Measurements from ENCODE around the gene SNAI3. TPM values are rescaled to one million over a fixed set of nuclear protein-coding genes. Genes with fewer than 3 reads are reported as not detected.

Gene SNAI3
- total and polyA plus RNA-seq, 2 of the 8 experiments (the other 6 are each of a cell fraction or from before 2014, with no cell fraction given), result 8.5 to 13.3 TPM

DNA sequence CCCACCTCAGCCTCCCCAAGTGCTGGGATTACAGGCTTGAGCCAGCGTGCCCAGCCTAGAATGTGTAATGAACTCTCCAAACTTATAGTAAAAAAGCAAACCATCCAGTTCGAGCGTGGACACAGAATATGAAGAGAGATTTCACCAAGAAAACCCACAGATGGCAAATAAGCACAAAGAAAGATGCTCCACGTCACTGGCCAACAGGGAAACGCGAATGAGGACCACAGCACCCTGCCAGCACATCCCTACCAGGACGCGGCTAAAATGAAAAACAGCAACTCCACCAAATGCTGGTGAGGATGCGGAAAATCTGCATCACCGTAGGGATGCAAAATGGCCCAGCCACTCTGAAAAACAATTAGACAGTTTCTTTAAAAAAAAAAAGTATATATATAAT, 24.8 kb downstream of the SNAI3 start:
- ChIA-PET CTCF (ENCODE audit: partially characterized antibody) (interaction anchor here (2.2 kb wide), 1 partner anchor 11 kb away, joined by 11 read pairs; no protein-coding TSS in a partner anchor), POLR2A (ENCODE audit: partially characterized antibody) (no interaction called here)
- Histone ChIP-seq H4K20me1 (replicated peaks in 1 of 2; ENCODE audit: control insufficient read depth in 1 of 2, insufficient read depth in 2 of 2, low read length in 2 of 2) (peaks cover 2 to 13% of the 10 kb centered on the region in 2 experiments), H2AFZ (ENCODE audit: low read length) (no peak overlapping the region), H4K91ac (replicated peaks; ENCODE audit: insufficient read length, low read length) (no peak overlapping the region), H3K14ac (ENCODE audit: insufficient read length) (no peak overlapping the region), H3K23me2 (ENCODE audit: low read depth, low read length) (peaks cover 7% of the 10 kb centered on the region; the same call in 1 of the 2 replicates), H3K9ac (replicated peaks in 1 of 4; ENCODE audit: extremely low read depth in 1 of 4, low read depth in 3 of 4, low read length in 3 of 4) (no peak overlapping the region), H2BK120ac (replicated peaks; ENCODE audit: low read depth, low read length) (no peak overlapping the region), H3K23ac (ENCODE audit: insufficient read length) (no peak overlapping the region), H2AK5ac (ENCODE audit: low read depth, low read length) (no peak overlapping the region), H3K18ac (ENCODE audit: extremely low read depth, low read length) (no peak overlapping the region), H4K5ac (ENCODE audit: insufficient read length, low read depth, low read length) (no peak overlapping the region), H2BK5ac (ENCODE audit: low read depth, low read length) (no peak overlapping the region), H3K4me2 (ENCODE audit: insufficient read depth in 1 of 2, low read depth in 2 of 2, low read length in 2 of 2) (peak overlapping the region; percentile 48 to 56; a peak in 3 of 4 replicates), H3K4ac (replicated peaks; ENCODE audit: insufficient read length, low read depth, low read length) (no peak overlapping the region), H3K79me2 (ENCODE audit: control insufficient read depth in 1 of 2, insufficient read depth in 2 of 2, low read length in 2 of 2) (peaks cover 0 to 41% of the 10 kb centered on the region in 2 experiments; a peak in 3 of 4 replicates), H3K27me3 (replicated peaks in 1 of 4; ENCODE audit: control insufficient read depth in 3 of 4, extremely low read depth in 1 of 4, insufficient read depth in 3 of 4, low read length in 3 of 4) (no peaks in the 10 kb centered on the region), H3K9me3 (ENCODE audit: insufficient read depth in 2 of 2, low read depth in 1 of 2, low read length in 1 of 2) (no peaks in the 10 kb centered on the region), H2BK20ac (ENCODE audit: low read length) (no peak overlapping the region), H2BK15ac (ENCODE audit: low read length) (no peak overlapping the region), H3K56ac (replicated peaks; ENCODE audit: insufficient read length, low read depth, low read length) (no peak overlapping the region), H3K79me1 (ENCODE audit: low read depth, low read length) (peaks cover 2% of the 10 kb centered on the region), H3K27ac (ENCODE audit: low read depth, low read length) (no peak overlapping the region), H3K36me3 (ENCODE audit: control insufficient read depth in 2 of 4, insufficient read depth in 4 of 4, low read length in 3 of 4) (peaks cover 0 to 5% (median 0%) of the 10 kb centered on the region in 4 experiments; a peak in 1 of 8 replicates), H3K4me3 (ENCODE audit: extremely low read depth in 1 of 4, insufficient read depth in 2 of 4, low read depth in 3 of 4, low read length in 4 of 4) (no peak overlapping the region; a peak in 1 of 8 replicates), H2BK12ac (ENCODE audit: low read depth, low read length) (no peak overlapping the region), H3K4me1 (replicated peaks in 1 of 4; ENCODE audit: control insufficient read depth in 3 of 4, insufficient read depth in 4 of 4, low read length in 3 of 4) (peaks cover 0 to 3% (median 0%) of the 10 kb centered on the region in 4 experiments; a peak in 2 of 7 replicates), H4K8ac (ENCODE audit: extremely low read depth, insufficient read depth, low read length) (no peak overlapping the region)
- no peak for DNase-seq (ENCODE audit: low read depth in 1 of 2, low spot score in 2 of 2)
- 83% methylated on average over 10 of the region's 10 CpGs; no CpG with 5 or more reads in 1 of the 2 experiments for WGBS, 2 experiments (ENCODE audit: extremely low coverage in 1 of 2, insufficient coverage in 1 of 2, insufficient read length in 1 of 2, insufficient replicate concordance in 2 of 2, low coverage in 1 of 2, low lambda C conversion rate in 2 of 2, missing lambda C conversion rate in 1 of 2)
- no peak for FAIRE-seq

All from H1 (cell line).